Stimulated activated CD8-positive, alpha-beta memory T cell treated with anti-CD3 and anti-CD28 coated beads, Interleukin-2, amount 100 ng/mL, for 1 hour (primary cell): ENCODE data around the gene PLA2G4F.

Experiments used
- DNase-seq, 2 donors: peaks; one replicate each; pipeline ENCODE4 v3.0.0-alpha.2; 2020; ENCODE audit warnings: low read depth in 2 of 2

PLA2G4F gene

DNA sequence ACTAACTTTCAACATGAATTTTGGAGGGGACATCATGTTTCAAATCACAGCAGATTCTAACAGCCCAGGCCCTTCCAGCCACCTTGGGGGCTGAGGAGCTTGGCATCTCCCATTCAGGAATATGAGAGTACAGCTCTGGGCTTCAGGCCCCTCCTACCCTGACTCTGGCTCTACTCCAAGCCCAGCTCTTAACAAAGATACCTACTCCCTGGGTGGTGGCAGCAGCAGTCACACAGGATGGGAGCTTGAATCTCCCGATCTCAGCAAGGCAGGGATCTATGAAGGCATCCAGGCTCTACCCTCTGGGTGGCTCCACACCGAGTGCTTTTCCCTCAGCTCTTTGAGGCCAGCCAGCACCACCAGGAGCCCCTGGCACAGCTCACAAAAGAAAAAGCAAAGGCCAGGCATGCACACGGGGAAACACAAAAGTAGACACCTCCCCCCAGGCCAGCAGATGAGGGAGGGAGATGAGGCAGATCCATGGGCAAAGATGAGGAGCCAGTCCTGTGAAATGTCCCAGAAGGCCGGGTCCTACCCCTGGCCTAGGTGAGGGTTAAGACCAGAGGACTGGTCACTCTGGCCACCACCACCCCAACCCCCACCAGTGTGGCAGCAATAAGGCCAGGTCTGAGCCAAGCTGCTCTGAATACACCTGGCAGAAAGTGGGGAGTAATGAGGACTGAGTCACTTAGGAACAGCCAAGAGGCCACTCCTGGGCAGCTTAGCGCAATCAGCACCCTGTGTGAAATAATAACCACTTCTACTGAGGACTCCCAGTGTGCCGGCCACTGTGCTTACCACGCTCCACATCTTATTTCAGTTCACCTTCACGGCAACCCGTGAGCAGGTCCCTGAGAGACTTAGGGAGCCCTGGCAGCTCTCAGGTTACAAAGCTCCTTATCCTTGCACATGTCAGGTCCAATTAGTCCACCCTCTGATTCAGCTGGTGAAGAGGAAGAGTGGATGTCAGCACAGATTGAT is 24.3 kb downstream of the PLA2G4F start:
- no peak for DNase-seq

- DNase-seq = no peak
Observed at GRCh38 chr15:42131006-42131405, 25.4 kb downstream of the PLA2G4F start.

DNA sequence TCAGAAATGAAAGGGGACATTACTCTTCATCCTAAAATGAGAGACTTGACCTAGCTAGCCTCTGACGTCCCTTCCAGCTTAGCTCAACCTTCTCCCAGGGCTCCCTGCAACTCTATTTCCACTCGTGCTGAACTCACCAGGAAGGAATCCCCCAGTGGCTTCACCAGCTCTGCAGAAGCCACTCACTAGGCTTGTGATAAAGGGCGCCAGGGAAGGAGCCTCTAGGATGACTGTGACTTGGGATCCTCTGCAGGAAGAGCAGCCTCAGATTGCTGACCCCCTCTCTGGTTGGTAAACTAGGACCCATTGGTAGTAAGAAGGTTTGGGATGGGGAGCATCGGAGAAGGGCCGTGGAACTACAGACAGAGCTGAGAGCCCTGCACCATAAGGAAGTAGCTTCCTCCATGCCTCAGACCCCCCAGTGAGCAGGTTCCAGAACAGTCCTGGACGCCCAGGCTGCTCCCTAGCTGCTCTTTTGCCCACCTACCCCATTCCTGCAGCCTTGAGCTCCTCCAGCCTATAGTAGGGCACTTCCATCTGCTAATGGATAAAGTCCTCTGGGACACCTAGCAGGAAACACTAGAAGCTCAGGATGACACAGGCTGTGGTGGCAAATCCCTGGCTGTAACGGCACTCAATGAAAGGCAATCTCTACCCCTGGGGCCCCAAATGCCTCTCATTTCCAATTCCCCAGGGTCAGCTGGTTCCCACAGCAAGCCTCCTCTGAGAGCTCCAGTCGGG is 26.0 kb downstream of the PLA2G4F start:
- DNase-seq = no peak

- no peak for DNase-seq
Observed at GRCh38 chr15:42129364-42129763, 27.1 kb downstream of the PLA2G4F start.

DNA sequence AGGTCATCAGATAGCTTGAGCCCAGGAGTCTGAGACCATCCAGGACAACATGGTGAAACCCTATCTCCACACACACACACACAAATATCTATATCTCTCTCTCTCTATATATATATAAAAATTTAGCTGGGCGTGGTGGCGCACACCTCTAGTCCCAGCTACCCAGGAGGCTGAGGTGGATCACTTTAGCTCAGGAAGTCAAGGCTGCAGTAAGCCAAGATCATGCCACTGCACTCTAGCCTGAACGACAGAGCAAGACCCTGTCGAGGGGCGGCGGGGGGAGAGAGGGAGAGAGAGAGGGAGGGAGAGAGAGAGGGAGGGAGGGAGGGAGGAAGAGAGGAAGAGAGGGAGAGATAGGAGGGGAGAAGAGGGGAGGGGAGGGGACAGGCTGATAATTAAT is 28.0 kb downstream of the PLA2G4F start:
- DNase-seq = no peak

DNA sequence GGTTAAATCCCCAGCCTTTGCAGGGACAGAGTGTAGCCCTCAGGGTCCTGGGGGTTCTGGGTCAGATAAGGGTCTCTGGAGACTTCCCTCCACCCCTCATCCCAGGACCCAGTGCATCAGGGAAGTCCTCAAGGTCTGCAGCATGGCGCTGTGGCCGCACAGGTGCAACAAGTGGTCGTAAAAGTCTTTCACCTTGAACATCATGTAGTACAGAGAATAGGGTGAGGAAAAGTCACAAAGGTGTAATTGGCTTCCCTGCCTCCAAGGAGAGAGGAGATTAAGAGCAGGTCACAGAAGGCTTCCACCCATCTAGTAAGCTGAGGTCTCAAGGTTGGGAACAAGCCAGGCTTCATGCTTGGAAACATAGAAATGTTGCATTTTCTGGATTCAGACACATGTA is 32.9 kb downstream of the PLA2G4F start:
- DNase-seq = no peak

GRCh38 chr15:42121682-42122081 is 34.8 kb downstream of the PLA2G4F start:
- no peak for DNase-seq

DNA sequence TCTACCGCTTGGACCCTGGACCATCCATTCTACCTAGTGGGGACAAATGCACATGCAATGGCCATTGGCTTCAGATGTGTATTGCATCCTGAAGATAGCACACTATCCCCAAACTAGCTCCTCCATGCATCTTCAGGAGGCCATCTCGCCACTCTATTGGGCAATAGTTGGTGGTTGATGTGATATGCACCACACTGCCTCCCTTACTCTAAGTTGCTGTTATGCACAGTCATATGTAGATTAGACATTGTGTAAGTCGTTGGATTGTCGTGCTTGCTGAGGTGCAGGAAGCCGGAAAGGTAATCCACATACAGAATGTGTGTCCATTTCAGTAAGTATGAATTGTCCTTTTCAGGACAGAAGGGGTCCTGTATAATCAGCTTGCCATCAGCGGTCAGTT is 35.4 kb downstream of the PLA2G4F start:
- DNase-seq = no peak

DNA sequence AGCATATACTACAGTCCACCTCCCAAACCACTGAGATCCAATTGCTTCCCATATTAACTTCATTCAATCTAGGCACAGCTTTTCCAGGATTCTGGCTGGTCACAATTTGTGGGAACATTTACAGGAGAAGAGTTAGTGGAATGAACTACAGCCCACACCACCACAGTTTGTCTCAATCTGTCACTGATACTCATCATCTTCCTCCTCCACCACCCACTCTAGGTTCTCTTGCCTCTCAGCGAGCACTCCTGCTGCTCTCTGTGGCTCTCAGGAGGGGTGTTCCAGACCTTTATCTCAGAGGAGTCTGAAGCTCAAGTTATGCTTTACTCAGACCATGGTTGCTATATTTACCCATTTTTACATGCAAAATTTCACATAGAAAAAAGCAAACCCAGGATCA is 36.2 kb downstream of the PLA2G4F start:
- no peak for DNase-seq

DNA sequence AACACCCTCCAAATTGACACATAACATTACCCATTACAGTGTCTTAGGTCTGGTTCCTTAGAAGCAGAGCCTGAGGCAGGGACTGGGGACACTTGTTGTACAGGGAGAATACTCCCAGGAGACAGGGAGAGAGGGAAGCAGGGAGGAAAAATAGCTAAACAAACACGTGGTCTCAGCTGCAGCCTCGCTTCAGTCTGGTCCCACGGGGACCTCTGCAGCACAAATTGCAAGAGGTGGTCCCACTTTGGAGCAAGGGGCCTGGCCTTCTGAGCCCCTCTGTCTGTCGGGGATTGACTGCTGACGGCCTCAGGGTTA is 37.0 kb downstream of the PLA2G4F start:
- no peak for DNase-seq

DNA sequence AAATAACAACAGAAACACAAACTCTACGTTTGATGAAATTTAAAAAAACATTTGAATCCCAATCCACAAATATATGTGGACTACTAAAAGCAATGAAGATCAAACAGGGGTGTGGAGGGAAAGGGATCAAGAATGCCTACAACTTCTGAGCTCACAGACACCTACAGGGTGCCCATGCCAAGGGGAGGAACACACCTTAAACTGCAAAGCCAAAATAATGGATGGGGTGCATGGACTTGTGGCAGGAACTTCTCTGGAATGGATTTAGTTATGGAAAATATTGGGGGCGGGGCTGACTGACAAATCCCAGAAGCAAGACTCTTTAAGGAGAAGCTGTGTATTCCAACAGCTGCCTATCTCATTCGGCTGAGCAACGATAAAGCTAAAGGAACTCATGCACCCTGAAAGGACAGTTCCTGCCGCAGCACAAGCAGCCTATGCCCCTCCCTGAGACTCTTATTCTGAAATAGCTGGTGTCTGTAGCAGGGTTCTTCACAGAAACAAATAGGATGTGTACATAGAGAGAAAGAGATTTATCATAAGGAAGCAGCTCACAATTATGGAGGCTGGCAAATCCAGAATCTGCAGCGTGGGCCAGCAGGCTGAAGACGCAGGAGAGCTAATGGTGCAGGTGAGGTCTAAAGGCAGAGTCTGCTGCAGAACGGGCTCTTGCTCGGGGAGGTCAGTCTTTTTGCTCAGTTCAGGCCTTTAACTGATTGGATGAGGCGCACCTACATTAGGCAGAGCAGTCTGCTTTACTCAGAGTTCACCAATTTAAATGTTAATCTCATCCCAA is 37.6 kb downstream of the PLA2G4F start:
- no peak for DNase-seq

- no peak for DNase-seq
Observed at GRCh38 chr15:42111924-42112323, 44.5 kb downstream of the PLA2G4F start.

- DNase-seq = no peak
Observed at GRCh38 chr15:42110367-42110766, 46.1 kb downstream of the PLA2G4F start.

DNA sequence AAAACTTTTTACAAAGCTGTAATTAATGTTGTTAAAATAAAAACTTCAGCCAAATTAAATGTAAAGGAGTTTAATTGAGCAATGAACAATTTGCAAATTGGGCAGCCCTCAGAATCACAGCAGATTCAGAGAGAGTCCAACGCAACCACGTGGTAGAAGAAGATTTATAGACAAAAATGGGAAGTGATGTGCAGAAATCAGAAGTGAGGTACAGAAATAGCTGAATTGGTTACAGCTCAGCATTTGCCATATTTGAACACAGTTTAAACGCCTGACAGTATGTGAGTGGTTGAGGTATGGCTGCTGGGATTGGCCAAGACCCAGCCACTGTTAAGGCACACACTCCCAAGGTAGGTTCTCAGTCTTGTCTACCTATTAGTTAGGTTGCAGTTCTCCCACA is 47.6 kb downstream of the PLA2G4F start:
- DNase-seq = no peak

DNA sequence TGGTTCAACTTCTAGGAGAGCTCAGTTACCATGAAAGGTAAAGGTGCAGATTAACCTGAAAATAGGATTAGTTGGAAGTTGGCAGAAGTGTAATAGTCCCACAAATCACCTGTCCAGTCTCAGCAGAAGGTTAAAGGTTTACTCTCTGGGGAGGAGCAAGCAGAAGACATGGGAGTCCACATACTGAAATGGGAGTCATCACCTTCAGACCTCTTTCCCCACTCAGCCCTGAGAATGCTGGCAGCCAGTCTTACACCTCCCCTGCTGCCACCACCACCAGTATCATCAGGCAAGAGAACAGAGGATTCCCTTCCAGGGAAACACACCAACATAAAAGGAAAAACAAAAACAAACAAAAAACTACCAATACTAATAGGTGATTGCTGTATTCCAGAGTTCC is 48.2 kb downstream of the PLA2G4F start:
- DNase-seq = no peak

GRCh38 chr15:42107473-42107872 is 49.0 kb downstream of the PLA2G4F start:
- DNase-seq = no peak

GRCh38 chr15:42106288-42106687 is 50.1 kb downstream of the PLA2G4F start:
- DNase-seq = no peak

DNA sequence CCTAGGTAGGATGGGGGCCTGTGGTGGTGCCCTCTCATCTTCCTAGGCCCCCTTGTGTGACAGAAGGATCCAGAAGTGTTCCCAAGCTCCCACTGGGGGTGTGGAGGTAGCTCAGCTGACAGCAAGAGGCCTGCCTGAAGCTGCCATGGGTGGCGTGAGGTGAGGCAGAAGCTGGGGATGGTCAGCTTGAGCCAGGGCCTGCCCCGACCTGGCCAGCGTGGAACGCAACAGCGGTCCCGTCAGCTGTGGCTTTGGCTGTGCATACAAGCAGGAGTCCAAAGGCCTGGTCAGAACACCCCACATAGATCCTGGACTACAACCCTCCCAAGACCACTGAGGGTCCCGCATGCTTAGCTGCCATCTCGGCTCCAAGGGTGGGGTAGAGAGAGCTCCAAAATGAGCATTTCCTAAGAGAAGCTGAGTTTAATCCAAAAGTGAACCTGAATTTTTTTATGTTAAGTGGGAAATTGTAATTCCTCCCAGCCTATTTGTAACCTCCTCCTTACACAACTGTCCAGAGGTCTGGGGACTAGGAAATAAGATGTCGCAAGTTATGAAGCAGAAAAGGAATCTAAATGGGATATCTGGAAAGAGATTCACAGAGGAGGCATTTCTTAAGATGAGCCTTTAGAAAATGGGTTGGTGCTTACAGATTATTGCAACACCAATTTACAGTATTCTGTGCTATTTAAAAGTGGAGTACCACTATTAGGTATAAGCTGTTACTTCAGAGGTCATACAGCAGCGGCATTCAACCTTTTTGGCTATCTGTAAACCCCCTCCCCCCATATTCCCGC is 52.1 kb downstream of the PLA2G4F start:
- DNase-seq = no peak

GRCh38 chr15:42102646-42103235 is 53.7 kb downstream of the PLA2G4F start:
- DNase-seq = no peak

DNA sequence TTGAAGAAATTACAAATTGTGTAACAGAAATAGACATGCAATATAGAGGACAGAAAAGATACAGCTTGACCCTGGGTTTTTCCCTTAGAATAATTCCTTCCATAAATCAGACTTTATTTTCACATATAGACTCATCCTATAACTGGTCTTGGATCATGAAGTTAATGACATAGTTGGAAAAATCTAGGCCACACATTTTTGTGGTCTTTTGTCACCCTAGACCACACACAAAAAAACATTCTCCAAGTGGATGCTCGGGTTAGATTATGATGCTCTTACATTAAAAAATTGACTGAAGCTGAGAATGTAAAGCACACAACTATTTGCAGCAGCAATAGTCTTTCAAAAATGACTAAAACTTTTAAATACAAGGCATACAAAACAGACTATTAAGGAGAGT is 54.6 kb downstream of the PLA2G4F start:
- DNase-seq = no peak
